GM18511 (cell line): Measurements from ENCODE around the gene HIVEP2.
"Not testable (repeated sequence)": the region's sequence is repeated elsewhere in the genome, so short reads cannot be mapped to it uniquely, and the experiment has no call there.

ENCODE experiments used
- ATAC-seq: cut with Tn5 transposase; IDR thresholded peaks from one replicate; pipeline ENCODE4 v1.9.1; 2021; ENCODE audit warnings: mild to moderate bottlenecking, moderate library complexity; ENCODE audit not compliant: unreplicated experiment

HIVEP2 gene, protein sequence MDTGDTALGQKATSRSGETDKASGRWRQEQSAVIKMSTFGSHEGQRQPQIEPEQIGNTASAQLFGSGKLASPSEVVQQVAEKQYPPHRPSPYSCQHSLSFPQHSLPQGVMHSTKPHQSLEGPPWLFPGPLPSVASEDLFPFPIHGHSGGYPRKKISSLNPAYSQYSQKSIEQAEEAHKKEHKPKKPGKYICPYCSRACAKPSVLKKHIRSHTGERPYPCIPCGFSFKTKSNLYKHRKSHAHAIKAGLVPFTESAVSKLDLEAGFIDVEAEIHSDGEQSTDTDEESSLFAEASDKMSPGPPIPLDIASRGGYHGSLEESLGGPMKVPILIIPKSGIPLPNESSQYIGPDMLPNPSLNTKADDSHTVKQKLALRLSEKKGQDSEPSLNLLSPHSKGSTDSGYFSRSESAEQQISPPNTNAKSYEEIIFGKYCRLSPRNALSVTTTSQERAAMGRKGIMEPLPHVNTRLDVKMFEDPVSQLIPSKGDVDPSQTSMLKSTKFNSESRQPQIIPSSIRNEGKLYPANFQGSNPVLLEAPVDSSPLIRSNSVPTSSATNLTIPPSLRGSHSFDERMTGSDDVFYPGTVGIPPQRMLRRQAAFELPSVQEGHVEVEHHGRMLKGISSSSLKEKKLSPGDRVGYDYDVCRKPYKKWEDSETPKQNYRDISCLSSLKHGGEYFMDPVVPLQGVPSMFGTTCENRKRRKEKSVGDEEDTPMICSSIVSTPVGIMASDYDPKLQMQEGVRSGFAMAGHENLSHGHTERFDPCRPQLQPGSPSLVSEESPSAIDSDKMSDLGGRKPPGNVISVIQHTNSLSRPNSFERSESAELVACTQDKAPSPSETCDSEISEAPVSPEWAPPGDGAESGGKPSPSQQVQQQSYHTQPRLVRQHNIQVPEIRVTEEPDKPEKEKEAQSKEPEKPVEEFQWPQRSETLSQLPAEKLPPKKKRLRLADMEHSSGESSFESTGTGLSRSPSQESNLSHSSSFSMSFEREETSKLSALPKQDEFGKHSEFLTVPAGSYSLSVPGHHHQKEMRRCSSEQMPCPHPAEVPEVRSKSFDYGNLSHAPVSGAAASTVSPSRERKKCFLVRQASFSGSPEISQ (N-terminal part only)

DNA sequence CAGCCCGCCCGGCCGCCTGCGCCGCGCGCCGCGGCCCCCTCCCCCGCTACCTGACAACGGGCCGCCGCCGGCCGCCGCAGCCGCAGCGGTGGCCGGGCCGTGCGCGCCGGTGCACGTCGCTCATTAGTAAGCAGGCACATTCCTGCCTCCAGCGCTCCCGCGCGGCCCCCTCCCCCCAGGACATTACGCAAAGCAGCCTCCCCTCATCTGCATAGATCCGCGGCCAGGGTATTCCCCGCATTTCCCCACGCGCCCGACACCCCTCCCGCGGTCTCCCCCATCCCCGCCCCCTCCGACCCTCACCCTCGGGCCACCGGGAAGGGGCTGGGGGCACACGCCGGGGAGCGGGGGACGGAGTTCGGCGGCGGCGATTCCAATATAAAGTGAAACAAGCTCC is at the start of gene HIVEP2:
Gene HIVEP2, minus strand, starts transcription at position 128 of the 397 bp plus-strand sequence. CDS start 170,438 bp downstream, outside the sequence.
- peak; percentile 27 for ATAC-seq

DNA sequence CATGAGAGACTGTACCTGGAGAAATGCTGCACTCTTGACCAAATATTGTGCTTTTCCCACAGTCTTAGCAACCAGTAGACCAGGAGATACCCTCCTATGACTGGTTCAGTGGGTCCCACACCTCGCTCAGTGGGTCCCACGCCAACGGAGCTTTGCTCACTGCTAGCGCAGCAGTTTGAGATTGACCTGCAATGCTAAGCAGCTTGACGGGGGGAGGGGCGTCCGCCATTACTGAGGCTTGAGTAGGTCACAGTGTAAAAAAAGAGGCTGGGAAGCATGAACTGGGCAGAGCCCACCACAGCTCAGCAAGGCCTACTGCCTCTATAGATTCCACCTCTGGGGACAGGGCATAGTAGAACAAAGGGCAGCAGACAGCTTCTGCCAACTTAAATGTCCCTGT is 49.0 kb upstream of the HIVEP2 start:
- ATAC-seq = no peak

DNA sequence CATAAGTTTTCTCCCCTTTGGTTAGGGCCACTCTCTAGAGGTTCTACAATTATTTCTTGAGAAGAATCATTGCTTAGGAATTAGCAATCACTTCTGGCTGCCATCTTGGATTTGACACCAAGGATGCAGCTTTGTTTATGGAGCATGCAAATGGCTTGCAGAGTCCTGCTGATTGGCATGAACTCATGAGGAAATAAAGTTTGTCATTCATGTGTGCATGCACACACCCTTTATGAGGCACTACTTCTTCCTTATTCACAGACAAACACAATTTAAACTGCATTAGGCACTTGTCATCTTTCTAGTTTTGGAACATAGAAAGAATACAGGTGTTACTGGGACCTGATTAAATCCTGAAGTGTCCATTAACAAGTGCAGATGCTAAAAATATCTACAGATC is 42.5 kb upstream of the HIVEP2 start:
- no peak for ATAC-seq

GRCh38 chr6:142985281-142985680 is 40.3 kb upstream of the HIVEP2 start:
- no peak for ATAC-seq

DNA sequence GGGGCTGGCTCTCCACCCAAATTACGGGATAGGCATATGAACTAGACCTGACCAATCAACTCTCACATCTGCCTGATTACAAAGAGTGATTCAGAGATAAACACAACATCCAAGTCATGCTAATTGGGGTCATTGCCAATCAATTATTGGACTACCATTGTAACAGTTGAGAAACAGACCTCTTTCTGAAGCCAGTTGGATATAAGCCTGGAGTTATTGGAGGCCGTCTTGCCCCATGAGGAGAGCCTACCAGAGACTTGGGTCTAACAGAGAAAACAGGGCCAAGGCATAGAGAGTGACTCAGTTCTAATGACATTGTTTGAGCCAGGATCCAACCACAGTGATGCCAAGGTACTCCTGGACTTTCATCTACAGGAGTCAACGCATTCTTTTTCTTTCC is 39.4 kb upstream of the HIVEP2 start:
- no peak for ATAC-seq

DNA sequence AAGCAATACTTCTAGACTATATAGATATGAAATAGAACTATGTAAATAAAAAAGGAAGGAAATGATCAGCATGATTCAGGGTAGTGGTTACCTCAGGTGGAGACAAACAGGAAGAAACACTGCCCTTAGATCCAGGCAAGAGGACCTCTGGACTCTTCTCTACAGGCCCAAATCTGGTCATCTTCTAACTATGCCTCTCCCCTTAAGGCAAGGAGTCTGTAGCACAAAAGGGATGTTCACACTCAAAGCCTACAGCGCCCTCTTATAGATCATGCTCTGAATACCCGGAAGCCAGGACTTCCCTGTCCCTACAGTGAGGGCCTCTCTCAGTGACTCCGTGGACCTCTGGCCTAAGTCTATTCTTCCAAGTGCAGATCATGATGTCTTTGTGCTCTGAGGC is 30.4 kb upstream of the HIVEP2 start:
- no peak for ATAC-seq

DNA sequence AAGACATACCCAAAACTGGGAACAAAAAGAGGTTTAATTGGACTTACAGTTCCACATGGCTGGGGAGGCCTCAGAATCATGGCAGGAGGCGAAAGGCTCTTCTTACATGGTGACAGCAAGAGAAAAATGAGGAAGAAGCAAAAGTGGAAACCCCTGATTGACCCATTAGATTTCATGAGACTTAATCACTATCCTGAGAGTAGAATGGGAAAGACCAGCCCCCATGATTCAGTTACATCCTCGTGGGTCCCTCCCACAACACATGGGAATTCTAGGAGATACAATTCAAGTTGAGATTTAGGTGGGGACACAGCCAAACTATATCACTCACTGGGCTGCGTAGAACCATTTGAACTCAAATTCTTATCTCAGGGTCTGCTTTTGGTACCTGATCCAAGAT is 26.0 kb upstream of the HIVEP2 start:
- not testable (repeated sequence) for ATAC-seq

- ATAC-seq = no peak
Measured at GRCh38 chr6:142968601-142969000, 23.6 kb upstream of the HIVEP2 start.

DNA sequence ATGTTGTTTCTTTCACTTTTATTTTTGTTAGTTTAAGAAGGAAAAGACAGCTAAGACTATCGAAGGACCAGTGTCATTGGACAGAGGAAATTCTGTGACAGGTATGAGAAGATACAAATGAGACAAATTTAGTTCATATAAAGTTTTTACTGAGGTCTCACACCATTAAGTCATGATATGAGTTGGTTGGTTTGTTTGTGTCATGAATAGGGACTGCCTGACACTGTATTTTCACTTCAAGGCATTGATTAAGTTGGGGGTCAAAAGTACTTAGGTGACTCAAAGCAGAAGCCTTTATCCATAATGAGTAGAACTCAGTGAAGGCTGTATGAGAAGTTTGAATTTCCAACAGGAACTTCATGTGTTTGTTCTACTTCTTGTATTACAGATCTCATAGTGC is 21.3 kb upstream of the HIVEP2 start:
- no peak for ATAC-seq

GRCh38 chr6:142965164-142965563 is 20.2 kb upstream of the HIVEP2 start:
- no peak for ATAC-seq

DNA sequence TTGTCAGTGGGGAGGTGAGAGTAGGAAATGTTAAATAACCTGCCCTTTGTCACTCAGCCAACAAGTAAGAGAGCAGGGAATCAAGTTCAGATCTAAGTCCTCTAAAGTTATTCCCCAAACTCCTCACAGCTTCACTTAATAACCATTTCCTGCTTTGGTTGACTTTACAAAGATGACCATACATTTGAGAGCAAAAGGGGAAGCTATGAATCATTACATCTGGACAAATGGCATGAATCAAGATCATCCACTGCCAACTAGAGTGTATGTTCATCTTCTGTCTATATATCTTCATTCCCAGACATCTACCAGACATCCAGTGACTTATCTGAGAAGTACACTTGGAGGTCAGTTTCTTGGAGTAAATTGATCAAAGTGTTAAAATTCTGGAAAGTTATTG is 15.1 kb upstream of the HIVEP2 start:
- ATAC-seq = no peak

- ATAC-seq = no peak
Measured at GRCh38 chr6:142958343-142958742, 13.4 kb upstream of the HIVEP2 start.

GRCh38 chr6:142956726-142957125 is 11.8 kb upstream of the HIVEP2 start:
- ATAC-seq = no peak

DNA sequence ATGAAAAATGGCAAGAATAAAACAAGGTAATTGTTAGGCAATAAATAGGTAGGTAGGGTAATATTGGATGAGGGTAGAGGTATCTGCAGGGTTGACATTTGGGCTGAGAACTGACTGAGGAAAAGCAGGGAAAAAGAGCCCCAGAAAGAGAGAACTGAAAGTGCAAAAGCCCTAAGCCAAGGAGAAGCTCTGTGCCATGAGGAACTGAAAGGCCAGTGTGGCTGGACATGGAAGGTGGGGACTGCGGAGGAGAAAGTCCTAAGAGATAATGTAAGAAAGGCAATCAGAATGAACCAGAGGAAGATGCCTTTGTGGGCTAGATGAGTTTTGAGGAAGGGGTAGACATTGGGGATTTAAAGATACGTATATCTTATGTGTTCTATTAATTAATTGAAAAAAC is 9.9 kb upstream of the HIVEP2 start:
- ATAC-seq = no peak

- no peak for ATAC-seq
Measured at GRCh38 chr6:142953373-142954273, 8.6 kb upstream of the HIVEP2 start.

- ATAC-seq = peak; percentile 75
Measured at GRCh38 chr6:142952614-142953013, 7.6 kb upstream of the HIVEP2 start.

- no peak for ATAC-seq
Measured at GRCh38 chr6:142950291-142950690, 5.3 kb upstream of the HIVEP2 start.

- peak; percentile 34 for ATAC-seq
Measured at GRCh38 chr6:142947714-142948480, 2.9 kb upstream of the HIVEP2 start.

GRCh38 chr6:142946924-142947713 is 2.1 kb upstream of the HIVEP2 start:
- peak; percentile 55 for ATAC-seq
